Neural crest cell (in vitro differentiated cells): Measurements from ENCODE around the gene CFAP61. TPM values are rescaled to one million over a fixed set of nuclear protein-coding genes. Genes with fewer than 3 reads are reported as not detected.
A peak's percentile ranks its signal among the peaks of the same experiment; 100 is the strongest.
"Not testable (repeated sequence)": the region's sequence is repeated elsewhere in the genome, so short reads cannot be mapped to it uniquely, and the experiment has no call there.

Experiments used
- DNase-seq: peaks from one replicate; pipeline ENCODE4 v3.0.0; 2021; ENCODE audit warnings: low read depth, mixed read lengths, low spot score
- H3K27ac Mint-ChIP-seq: one replicate; pipeline ENCODE4 v1.8.0; 2021; ENCODE audit warnings: mild to moderate bottlenecking, mixed read lengths; ENCODE audit not compliant: unreplicated experiment
- H3K27me3 Mint-ChIP-seq: 2 replicates; pipeline ENCODE4 v1.8.0; 2021; ENCODE audit warnings: low read depth, mild to moderate bottlenecking, mixed read lengths
- H3K36me3 Mint-ChIP-seq: 2 replicates; pipeline ENCODE4 v1.8.0; 2021; ENCODE audit warnings: low read depth, mild to moderate bottlenecking, mixed read lengths
- H3K4me1 Mint-ChIP-seq: 2 replicates; pipeline ENCODE4 v1.8.0; 2021; ENCODE audit warnings: mixed read lengths
- H3K4me3 Mint-ChIP-seq: one replicate; pipeline ENCODE4 v1.8.0; 2021; ENCODE audit warnings: mild to moderate bottlenecking, mixed read lengths
- H3K9me3 Mint-ChIP-seq: 2 replicates; pipeline ENCODE4 v1.8.0; 2021; ENCODE audit warnings: mixed read lengths
- total RNA-seq: library from RNA; stranded (reverse); gene quantifications from 2 replicates; pipeline ENCODE4 v1.2.1, GENCODE V29; 2021
- TF ChIP-seq, protein P1 (sequence below): fragments of 200-600 bp; sonication (generic); conservative IDR thresholded peaks from 2 replicates; pipeline ENCODE4 v1.5.0; 2021; ENCODE audit warnings: antibody characterized with exemption, mild to moderate bottlenecking

The CFAP61 gene
- total RNA-seq, 1 donor from 2014 or later = 1.9 TPM

DNA sequence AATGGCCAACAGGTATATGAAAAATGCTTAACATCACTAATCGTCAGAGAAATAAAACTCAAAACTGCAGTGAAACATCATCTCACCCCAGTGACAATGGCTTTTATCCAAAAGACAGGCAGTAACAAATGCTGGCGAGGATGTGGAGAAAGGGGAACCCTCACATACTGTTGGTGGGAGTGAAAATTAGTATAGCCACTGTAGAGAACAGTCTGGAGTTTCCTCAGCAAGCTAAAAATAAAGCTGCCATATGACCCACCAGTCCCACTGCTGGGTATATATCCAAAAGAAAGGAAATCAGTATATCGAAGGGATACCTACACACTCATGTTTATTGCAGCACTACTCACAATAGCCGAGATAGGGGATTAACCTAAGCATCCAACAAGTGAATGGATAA is 292.1 kb downstream of the CFAP61 start:
- H3K9me3 Mint-ChIP-seq = no peaks in the 10 kb centered on the region
- H3K36me3 Mint-ChIP-seq = peaks cover 3% of the 10 kb centered on the region
- TF ChIP-seq, protein P1, sequence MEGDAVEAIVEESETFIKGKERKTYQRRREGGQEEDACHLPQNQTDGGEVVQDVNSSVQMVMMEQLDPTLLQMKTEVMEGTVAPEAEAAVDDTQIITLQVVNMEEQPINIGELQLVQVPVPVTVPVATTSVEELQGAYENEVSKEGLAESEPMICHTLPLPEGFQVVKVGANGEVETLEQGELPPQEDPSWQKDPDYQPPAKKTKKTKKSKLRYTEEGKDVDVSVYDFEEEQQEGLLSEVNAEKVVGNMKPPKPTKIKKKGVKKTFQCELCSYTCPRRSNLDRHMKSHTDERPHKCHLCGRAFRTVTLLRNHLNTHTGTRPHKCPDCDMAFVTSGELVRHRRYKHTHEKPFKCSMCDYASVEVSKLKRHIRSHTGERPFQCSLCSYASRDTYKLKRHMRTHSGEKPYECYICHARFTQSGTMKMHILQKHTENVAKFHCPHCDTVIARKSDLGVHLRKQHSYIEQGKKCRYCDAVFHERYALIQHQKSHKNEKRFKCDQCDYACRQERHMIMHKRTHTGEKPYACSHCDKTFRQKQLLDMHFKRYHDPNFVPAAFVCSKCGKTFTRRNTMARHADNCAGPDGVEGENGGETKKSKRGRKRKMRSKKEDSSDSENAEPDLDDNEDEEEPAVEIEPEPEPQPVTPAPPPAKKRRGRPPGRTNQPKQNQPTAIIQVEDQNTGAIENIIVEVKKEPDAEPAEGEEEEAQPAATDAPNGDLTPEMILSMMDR = no peak
- no peak overlapping the region for H3K4me3 Mint-ChIP-seq
- no peaks in the 10 kb centered on the region for H3K4me1 Mint-ChIP-seq
- H3K27me3 Mint-ChIP-seq = peaks cover 12% of the 10 kb centered on the region
- DNase-seq = no peak
- no peak overlapping the region for H3K27ac Mint-ChIP-seq

- peaks cover 5% of the 10 kb centered on the region for H3K9me3 Mint-ChIP-seq
- TF ChIP-seq, protein P1 = no peak
- peaks cover 41% of the 10 kb centered on the region for H3K27me3 Mint-ChIP-seq
- H3K36me3 Mint-ChIP-seq = peaks cover 4% of the 10 kb centered on the region
- H3K4me3 Mint-ChIP-seq = no peak overlapping the region
- no peak for DNase-seq
- no peak overlapping the region for H3K27ac Mint-ChIP-seq
- no peaks in the 10 kb centered on the region for H3K4me1 Mint-ChIP-seq
Measured at GRCh38 chr20:20353576-20353975, 301.2 kb downstream of the CFAP61 start.

GRCh38 chr20:20355503-20355902 is 303.2 kb downstream of the CFAP61 start:
- H3K36me3 Mint-ChIP-seq, H3K4me3 Mint-ChIP-seq, H3K27ac Mint-ChIP-seq, H3K9me3 Mint-ChIP-seq, H3K4me1 Mint-ChIP-seq, DNase-seq: not testable (repeated sequence)
- H3K27me3 Mint-ChIP-seq = peaks cover 52% of the 10 kb centered on the region

GRCh38 chr20:20358801-20359200 is 306.5 kb downstream of the CFAP61 start:
- Mint-ChIP-seq H3K9me3 (peaks cover 3% of the 10 kb centered on the region), H3K4me3 (no peak overlapping the region), H3K4me1 (peaks cover 11% of the 10 kb centered on the region), H3K27ac (no peak overlapping the region), H3K27me3 (peaks cover 60% of the 10 kb centered on the region), H3K36me3 (peaks cover 5% of the 10 kb centered on the region)
- no peak for DNase-seq
- TF ChIP-seq, protein P1 = no peak

- H3K36me3 Mint-ChIP-seq = peaks cover 3% of the 10 kb centered on the region
- DNase-seq = no peak
- H3K27ac Mint-ChIP-seq = no peak overlapping the region
- peaks cover 15% of the 10 kb centered on the region for H3K4me1 Mint-ChIP-seq
- H3K9me3 Mint-ChIP-seq = no peaks in the 10 kb centered on the region
- TF ChIP-seq, protein P1 = no peak
- peaks cover 65% of the 10 kb centered on the region for H3K27me3 Mint-ChIP-seq
- no peak overlapping the region for H3K4me3 Mint-ChIP-seq
Measured at GRCh38 chr20:20359628-20360027, 307.3 kb downstream of the CFAP61 start.

GRCh38 chr20:20360464-20360863 is 308.1 kb downstream of the CFAP61 start:
- Mint-ChIP-seq H3K27me3 (peaks cover 73% of the 10 kb centered on the region), H3K27ac (no peak overlapping the region)

More at GRCh38 chr20:20360464-20360863, 308.1 kb downstream of the CFAP61 start:
- peaks cover 3% of the 10 kb centered on the region for H3K36me3 Mint-ChIP-seq
- DNase-seq = peak; percentile 41
- peaks cover 18% of the 10 kb centered on the region for H3K4me1 Mint-ChIP-seq
- peak overlapping the region; percentile 68 for H3K4me3 Mint-ChIP-seq
- H3K9me3 Mint-ChIP-seq = no peaks in the 10 kb centered on the region
- TF ChIP-seq, protein P1 = peak; percentile 86
